Jurkat, Clone E6-1 (cell line): ENCODE data around the gene PIGZ.

Source experiments
- DNase-seq: peaks from one replicate; pipeline ENCODE4 v3.0.0-alpha.2; 2011; ENCODE audit warnings: low read depth, low spot score
- H3K4me3 ChIP-seq: 2 replicates; pipeline ENCODE4 v1.5.1; 2011; ENCODE audit warnings: mild to moderate bottlenecking, low read length, control low read depth, moderate library complexity

The PIGZ gene

GRCh38 chr3:197002701-197003454 is 34.2 kb upstream of the PIGZ start:
- H3K4me3 ChIP-seq, result peak overlapping the region; percentile 68

GRCh38 chr3:197001972-197002700 is 33.5 kb upstream of the PIGZ start:
- H3K4me3 ChIP-seq, result peak overlapping the region; percentile 13; the same call in 1 of the 2 replicates
- no peak for DNase-seq

More at GRCh38 chr3:197002701-197003454, 34.2 kb upstream of the PIGZ start:
- DNase-seq, result peak; percentile 43

DNA sequence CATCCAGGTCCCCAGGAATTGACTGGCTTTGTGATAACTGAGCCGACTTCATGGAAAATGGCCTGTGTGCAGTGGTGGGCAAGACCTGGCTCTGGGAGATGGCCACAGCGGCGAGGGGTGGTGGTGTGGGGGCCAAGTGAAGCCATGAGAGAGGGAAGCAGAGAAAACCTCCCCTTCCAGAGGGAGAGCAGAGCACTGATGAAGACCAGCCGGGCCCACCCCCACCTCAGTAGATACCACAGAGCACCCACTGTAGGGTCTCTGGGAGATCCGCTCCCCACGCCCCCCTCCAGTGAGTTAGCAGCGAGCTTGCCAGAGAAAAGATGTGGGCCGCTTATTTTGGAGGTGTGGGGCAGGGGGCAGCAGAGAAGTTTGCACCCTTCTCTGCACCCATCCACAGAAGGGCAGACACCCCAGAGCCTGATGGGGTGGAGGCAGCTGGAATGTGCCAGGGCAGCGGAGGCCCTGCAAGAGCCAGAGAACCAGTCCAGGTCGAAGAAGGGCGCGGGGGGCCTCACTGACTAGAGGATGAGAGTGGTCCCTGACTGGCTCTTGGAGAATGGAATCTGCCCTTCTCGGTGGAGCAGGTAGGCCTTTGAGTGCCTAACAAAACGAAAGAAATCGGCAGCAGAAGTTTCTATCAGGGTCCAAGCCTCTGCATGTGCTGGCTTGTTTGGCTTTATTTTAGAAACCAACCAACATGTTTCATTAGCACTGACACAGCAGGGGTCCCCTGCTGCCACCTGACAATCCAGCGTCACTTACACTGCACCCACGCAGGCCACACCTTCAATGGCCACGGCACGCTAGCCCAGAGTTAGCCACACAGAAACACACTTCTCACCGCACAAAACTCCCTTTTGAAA is 32.7 kb upstream of the PIGZ start:
- no peak for DNase-seq
- H3K4me3 ChIP-seq, result no peak overlapping the region

DNA sequence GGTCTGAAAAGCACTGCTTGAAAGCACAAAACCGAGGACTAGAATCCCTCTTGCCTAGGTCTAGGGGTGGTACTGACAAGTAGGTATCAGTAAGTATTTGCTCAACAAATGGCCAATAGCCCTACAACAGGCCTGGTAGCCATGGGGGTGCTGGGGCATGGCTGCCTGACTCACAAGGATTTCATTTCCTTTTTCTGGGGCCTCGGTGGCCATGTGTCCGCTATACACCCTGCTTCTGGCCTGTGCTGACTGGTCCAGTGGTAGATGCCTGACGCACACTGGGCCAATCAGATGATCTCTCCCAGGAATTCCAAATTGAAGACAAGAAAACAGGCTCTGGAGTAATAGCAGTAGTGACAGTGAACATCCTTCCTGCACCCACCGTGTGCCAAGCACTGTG is 31.6 kb upstream of the PIGZ start:
- H3K4me3 ChIP-seq, result no peak overlapping the region
- DNase-seq, result no peak

GRCh38 chr3:196998966-196999760 is 30.5 kb upstream of the PIGZ start:
- no peak overlapping the region for H3K4me3 ChIP-seq
- no peak for DNase-seq

DNA sequence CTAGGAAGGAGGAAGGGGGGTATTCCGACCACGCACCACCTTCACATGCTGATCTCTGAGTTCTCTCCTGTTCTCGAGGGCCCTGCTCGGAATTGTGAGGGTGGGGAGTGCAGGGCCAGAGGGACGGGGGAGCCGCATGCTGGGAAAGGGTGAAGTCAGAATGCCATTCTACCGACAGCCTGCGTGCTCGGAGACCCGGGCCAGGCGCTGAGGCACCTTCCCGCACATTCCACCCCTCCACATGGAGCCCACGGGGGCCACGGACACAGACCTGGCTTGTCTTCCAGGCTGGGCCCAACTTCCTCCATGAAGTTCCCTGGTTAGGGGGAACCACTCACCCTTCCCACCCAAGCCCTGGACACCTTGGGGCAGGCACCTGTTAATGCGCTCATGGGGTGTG is 28.7 kb upstream of the PIGZ start:
- DNase-seq, result no peak

DNA sequence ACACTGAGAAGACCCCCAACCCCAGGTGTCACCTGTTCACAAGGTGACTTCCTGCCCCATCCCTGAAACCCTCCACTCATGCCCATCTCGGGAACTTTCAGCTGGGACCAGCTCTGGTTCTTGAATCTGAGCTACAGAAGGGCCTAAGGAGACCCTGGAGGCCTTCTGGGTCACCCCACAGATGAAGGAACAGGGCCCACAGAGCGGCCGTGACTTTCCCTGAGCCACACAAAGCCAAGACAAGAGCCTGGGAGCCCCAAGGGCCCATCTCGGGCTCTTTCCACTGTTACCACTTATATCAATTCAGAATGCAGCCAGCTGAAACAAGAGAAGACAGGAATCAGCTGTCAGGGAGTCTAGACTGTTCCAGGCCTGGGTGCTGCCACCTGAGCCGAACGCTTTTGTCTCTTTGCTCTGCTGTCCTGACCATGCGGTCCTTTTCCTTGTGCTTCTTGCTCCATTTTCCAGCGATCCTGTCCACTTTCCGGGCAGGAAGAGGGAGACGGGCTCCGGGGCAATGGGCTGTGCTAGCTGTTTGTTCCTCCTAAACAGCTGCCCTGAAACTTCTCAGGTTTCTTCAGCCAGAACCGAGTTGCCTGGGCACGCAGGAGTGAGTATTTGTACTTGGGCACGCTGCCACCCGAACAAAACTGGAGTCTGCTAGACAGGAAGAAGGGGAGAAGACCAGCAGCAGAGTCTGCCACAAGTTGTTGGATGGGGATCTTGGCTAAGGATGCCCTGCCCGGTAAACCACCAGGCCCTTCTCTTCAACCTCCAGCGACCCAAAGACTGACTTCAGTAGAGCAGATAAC is 28.0 kb upstream of the PIGZ start:
- DNase-seq, result no peak
- no peak overlapping the region for H3K4me3 ChIP-seq

More for the DNA sequence above, 28.7 kb upstream of the PIGZ start:
- H3K4me3 ChIP-seq, result no peak overlapping the region

DNA sequence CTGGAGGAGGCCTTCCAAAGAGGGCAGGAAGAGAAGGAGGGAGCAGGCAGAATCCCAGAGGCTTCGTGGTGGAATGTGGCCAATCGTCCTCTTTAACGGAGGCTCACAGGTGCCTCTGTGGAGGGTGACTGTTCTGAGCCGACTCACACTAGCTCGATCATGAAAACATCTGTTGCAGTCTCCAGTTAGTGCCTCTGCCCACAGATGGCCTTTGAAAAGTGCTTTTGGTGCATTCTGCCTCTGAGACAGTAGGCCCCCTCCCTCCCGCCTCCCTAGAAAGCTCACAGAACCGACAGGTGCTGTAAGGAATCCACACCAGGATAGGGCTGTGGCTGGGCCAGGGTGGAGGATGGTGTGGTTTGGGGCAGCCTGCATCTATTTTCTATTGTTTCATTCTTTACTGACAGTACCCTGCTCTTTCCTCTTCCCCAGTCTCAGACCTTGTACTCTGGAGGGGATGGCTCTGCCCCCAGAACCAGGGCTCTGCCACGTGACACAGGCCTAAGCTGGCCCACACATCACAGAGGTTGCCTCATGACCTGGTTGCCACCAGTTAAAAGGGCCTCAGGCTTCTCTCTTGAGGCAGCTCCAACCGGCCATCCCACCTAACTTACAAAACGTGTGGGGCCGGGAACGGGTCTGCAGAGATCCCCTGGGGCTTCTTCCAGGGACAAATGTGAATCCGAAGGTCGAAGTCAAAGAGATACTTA is 27.2 kb upstream of the PIGZ start:
- peak overlapping the region; percentile 25 for H3K4me3 ChIP-seq
- peak; percentile 92 for DNase-seq

- peak overlapping the region; percentile 25 for H3K4me3 ChIP-seq
- no peak for DNase-seq
Measured at GRCh38 chr3:196995027-196995426, 26.4 kb upstream of the PIGZ start.

DNA sequence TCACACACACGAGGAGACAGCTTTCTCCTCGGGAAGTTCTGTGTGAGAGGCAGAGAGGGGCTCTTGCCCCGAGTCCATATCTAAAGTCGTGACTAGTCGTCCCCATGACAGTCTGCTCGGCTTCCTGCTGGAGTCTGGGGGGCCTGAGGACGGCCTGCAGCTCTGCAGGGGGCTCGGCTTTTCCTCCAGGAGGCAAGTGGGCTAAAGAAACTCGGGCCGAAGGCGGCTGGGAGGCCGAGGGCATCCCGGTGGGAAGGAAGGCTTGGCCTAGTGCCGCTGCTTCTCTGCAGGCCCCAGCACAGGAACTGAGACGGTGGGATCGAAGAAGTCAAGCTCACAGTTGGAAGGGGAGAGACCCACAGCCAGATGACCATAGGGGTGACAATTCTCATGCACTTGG is 25.4 kb upstream of the PIGZ start:
- DNase-seq, result no peak

GRCh38 chr3:196992461-196993065 is 23.9 kb upstream of the PIGZ start:
- no peak overlapping the region for H3K4me3 ChIP-seq
- no peak for DNase-seq

More for the DNA sequence above, 25.4 kb upstream of the PIGZ start:
- no peak overlapping the region for H3K4me3 ChIP-seq

DNA sequence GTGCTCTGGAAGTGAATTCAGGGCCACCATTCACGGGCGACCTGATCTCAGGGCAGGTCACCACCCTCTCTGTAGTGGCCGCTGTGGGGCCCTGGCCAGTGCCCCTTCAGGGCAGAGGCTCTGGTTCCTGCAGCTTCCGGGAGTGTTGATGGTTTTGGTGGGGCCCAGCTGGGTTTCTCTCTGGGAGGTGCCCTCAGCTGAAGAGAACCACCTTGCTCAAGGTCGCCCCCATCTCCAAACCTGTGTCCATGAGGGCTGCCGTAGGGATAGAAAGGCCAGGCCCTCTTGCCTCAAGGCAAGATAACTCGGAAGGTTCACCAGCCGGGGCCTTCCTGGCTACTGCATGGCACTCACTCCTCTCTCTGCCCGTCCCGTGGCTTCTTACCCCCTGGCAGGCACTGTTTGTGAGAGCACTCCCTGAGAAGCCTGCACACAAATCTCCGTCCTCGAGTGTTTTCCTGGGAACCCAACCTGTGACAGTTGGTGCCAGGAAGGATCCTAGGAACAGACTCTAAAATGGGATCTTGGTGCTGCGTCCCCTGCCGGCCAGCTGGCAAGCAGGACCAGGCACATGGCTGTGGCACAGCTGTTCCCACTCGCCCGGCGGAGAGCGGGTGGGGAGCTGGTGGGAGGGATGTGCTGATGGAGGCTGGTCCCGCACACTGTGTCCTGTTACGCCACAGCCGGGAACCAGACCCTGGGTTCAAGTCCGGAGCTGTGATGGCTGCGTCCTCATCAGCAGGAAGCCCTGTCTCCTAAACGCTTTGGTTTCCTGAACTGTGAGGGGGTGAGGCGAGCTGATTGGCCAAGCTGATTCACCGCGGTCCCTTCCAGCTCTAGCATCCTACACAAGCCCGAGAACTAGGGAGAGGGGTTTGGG is 23.2 kb upstream of the PIGZ start:
- H3K4me3 ChIP-seq, result no peak overlapping the region
- no peak for DNase-seq

- H3K4me3 ChIP-seq, result no peak overlapping the region
- no peak for DNase-seq
Measured at GRCh38 chr3:196990601-196991007, 22.0 kb upstream of the PIGZ start.

DNA sequence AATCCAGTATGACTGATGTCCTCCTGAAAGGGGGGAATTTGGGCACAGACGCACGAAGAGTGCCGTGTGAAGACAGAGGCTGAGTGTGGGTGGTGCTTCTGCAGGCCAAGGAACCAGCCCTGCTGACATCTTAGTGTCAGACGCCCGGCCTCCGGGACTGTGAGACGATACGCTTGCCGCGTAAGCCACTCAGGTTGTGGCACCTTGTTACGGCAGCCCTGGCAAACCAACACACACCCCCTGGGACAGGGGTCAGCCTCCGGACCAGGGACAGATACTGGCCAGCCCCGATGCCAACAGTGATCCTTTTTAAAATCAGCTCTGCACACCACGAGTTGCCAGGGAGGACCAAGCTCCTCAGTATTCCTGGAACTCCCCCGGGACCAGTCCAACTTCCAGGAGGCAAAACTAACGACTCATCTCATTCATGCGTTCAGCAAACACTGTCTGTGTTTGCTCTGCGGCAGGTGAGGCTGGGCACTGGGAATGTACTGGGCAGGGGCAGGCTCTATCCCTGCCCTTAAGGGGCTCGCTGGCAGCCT is 21.2 kb upstream of the PIGZ start:
- H3K4me3 ChIP-seq, result no peak overlapping the region
- no peak for DNase-seq

- H3K4me3 ChIP-seq, result no peak overlapping the region
- no peak for DNase-seq
Measured at GRCh38 chr3:196988241-196989029, 19.8 kb upstream of the PIGZ start.
